GM19372 (cell line): ENCODE results near the gene PRKCQ.
"Not testable (repeated sequence)": the region's sequence is repeated elsewhere in the genome, so short reads cannot be mapped to it uniquely, and the experiment has no call there.

Source experiments
- ATAC-seq: cut with Tn5 transposase; IDR thresholded peaks from one replicate; pipeline ENCODE4 v1.9.1; 2021; ENCODE audit warnings: mild to moderate bottlenecking, low read depth, moderate library complexity; ENCODE audit not compliant: unreplicated experiment

The PRKCQ gene

DNA sequence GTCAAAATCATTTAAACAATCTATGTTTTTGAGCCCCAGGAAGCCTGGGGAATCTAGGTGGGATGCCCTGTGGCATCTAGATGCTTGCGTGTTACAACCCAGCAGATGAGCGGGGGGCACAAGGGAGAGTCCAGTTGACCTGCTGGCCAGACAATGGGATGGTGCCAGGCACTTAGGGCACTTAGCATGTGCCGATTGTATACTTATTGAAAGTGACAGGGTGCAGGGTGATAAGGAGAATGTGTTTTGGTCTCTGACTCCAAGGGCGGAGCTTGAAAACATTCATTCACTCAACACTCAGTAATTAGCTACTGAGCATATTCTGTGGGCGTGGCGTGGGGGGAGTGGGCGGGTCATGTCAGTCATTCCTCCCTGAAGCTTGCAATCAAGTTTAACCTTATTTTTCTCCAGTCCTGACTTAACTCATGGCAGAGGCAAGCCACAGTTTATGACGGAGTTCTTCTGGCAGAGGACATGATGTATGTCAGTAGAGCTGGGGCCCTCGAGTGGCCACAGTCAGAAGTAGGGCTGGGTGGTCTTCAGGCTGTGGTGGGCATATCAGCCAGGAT lies 115.1 kb downstream of the PRKCQ start:
- no peak for ATAC-seq

DNA sequence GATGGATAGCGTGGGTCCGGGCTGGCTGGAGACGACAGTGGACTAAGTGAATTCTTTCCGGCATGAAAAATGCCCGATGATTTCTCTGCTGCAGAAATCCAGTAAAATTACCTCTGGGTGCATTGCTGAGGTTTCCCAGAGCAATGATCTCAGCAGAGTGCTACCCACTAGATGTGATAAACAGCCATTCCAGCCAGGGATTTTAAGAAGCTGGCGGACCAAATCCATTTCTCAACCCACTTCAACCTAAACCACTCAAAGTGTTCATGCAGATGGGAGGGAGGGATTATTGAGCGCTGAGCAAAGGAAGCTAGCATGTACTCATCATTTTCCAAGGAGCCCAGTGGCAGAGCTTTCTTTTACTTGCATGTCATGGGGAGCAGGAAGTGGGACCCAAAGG lies 116.7 kb downstream of the PRKCQ start:
- ATAC-seq: no peak

- ATAC-seq: no peak
Observed at GRCh38 chr10:6461961-6462360, 118.1 kb downstream of the PRKCQ start.

DNA sequence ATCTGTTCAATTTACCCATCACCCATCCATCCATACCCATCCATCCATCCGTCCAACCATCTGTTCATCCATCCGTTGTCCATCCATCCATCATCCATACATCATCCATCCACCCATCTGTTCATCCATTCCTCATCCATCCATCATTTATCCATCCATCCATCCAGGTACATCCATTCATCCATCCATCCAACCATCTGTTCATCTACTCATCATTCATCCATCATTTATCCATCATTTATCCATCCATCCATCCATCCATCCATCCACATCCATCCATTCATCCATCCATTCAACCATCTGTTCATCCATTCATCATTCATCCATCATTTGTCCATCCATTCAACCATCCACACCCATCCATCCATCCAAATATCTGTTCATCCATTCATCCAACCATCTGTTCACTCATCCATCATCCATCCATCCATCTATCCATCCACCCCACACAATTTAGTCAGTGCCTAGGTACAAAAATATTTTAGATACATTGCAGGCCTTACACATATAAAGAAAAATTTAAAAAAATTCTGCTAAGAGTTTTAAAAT lies 119.1 kb downstream of the PRKCQ start:
- ATAC-seq: no peak

GRCh38 chr10:6458814-6459213 lies 121.3 kb downstream of the PRKCQ start:
- no peak for ATAC-seq

DNA sequence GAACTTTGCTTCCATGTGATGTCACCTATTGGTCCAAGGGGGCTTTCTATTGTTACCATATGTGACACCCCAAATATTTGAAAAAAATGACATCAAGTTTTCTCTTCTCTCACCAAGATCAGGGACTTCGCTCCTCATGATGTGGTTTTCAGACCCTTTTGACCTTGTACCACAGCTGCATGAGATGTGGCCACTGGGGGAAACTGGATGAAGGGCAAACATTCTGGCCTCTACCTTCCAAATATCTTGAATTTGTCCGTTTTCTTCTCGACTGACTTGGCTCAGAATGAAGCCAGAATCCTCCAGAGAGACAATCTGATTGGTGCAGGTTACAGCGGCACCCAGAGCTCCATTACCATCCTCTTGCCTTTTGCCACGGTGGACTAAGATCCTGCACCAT lies 122.7 kb downstream of the PRKCQ start:
- ATAC-seq: no peak

DNA sequence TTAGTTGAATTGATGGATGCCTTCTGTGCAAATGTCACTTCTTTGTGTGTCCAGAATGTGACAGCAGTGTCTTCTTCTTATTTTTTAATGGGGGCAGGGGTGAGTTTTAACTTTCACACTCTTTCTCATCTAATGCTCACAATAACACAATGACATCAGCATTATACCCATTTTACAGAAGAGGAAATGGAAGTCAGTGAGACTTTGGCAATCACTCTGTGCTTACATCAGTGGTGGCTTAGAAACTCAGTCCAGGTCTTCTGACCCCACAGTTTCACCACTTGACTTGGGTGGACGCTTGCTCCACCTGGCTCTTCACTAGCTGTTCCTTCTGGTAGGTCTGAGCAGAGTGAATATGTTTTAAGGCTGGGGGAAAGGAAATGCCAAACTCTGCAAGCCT lies 124.0 kb downstream of the PRKCQ start:
- ATAC-seq: no peak

DNA sequence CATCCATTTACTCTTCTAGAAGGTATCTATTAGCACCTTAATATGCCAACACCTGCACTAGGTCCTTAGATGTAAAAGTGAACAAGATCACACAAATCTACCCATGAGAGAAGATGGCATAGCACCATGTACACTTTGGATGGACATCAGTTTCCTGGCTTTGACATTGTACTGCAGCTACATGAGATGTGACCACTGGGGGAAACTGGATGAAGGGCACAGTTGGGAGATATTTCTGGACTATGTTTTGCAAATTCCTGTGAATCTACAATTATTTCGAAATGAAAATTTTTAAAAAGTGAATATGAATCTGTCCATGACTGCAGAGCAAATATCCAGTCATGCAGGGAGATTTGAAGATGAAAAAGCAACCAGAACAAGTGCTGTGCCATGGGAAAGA lies 124.5 kb downstream of the PRKCQ start:
- no peak for ATAC-seq

DNA sequence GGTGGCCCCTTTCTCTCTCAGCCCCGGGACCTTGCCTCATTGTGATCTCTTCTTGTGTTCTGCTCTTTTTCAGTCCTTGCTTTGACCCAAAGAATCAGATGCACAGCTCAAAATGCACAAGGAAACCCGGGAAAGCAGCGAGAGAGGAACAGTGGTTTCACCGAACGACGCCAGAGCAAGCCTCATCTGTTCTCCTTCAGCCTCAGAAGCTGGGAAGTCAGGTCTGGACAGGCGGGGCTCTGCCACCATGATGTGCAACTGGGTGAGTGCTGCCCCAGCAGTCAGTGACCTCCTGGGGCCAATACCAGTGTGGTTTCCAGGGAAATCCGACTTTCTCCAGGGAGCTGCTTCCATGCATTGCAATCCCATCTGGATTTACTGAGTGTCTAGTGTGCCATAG lies 133.4 kb downstream of the PRKCQ start:
- no peak for ATAC-seq

GRCh38 chr10:6445671-6446316 lies 134.3 kb downstream of the PRKCQ start:
- no peak for ATAC-seq

- ATAC-seq: not testable (repeated sequence)
Observed at GRCh38 chr10:6439875-6440274, 140.2 kb downstream of the PRKCQ start.

DNA sequence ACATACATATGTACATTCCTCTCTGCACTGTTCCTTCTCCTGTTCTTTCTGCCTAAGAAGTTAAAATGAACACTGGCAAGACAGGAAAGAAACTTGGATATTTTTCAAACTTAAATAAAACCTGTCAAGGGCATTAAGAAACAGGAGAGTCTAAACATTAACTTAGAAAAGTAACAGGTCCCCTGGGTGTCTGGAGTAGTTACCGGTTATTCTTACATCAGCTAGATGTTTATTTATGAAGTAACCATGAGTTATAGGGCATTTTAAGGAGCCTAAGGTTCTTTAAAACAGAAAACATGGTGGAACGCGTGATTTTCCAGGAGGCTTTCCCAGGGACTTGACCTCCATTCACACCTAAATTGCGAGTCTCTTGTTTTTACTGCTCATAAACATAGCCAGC lies 148.2 kb downstream of the PRKCQ start:
- no peak for ATAC-seq

GRCh38 chr10:6431186-6431585 lies 148.9 kb downstream of the PRKCQ start:
- no peak for ATAC-seq

GRCh38 chr10:6430423-6430980 lies 149.6 kb downstream of the PRKCQ start:
- no peak for ATAC-seq

- ATAC-seq: no peak
Observed at GRCh38 chr10:6427357-6427959, 152.6 kb downstream of the PRKCQ start.

- ATAC-seq: no peak
Observed at GRCh38 chr10:6426317-6426716, 153.8 kb downstream of the PRKCQ start.

GRCh38 chr10:6423413-6424170 lies 156.5 kb downstream of the PRKCQ start:
- no peak for ATAC-seq

DNA sequence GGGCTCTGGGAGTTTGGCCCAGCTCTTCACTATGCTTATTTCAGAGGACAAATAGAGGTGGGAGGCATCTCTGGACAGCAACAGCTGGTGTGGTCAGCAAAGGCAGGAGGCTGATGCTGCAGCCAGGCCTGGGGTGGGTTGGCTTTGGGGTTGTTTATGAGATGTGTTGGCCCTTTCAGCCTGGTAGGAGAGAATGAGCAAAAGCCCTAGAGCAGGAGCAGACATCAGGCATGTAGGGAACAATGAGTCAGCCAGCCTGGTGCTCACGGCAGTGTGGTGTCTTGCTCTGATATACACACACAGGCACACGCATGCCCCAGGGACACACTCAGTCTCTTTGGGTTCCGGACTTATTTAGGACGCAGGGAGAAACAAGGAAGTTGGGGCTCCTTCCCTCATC lies 157.1 kb downstream of the PRKCQ start:
- ATAC-seq: no peak

DNA sequence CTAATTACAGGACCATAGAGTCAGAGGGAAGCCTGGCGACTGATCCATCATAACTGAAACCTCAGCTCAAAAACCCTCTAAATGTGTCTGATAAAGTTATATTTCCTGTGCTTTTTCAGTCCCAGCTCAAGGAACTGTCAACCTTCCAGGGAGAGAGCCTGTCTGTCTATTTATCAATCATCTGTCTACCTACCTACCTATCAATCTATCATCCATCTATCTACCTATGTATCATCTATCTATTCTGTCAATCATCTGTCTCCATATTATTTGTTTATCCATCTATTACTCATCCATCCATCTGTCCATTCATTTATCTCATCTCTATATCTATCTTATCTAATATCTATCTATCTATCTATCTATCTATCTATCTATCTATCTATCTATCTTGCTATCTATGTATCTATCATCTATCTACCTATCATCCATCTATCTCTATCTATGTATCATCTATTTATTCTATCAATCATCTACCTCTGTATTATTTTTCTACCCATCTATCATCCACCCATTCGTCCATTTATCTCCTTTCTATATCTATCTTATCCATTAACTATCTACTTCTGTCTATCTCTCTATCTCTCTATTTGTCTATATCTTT lies 161.4 kb downstream of the PRKCQ start:
- no peak for ATAC-seq

GRCh38 chr10:6418167-6418566 lies 161.9 kb downstream of the PRKCQ start:
- ATAC-seq: no peak
